Ammon's horn (tissue), 1 donor: ENCODE measurements around the gene GSTT2B.
"Not testable (repeated sequence)": the region's sequence is repeated elsewhere in the genome, so short reads cannot be mapped to it uniquely, and the experiment has no call there.

ENCODE experiments used
- DNase-seq: peaks from one replicate; pipeline ENCODE4 v3.0.0-alpha.2; 2016; ENCODE audit warnings: low spot score

GSTT2B gene

DNA sequence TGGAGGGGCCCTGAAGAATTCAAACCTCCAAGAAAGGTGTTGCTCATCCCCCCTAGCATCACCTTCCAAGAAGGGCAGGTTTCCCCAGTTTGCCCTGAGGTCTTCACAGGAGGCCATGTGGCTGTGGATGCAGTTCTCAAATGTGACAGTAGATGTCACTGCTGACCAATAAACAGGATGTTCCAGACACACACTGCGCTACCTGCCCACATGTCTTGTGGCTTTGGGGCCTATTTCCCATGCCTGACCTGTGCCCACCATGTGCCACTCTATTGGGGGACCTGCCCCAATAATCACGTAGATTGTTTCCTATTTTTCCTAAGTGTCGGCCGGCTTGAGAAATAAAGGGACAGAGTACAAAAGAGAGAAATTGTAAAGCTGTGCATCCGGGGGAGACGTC, 23.4 kb upstream of the GSTT2B start:
- no peak for DNase-seq

DNA sequence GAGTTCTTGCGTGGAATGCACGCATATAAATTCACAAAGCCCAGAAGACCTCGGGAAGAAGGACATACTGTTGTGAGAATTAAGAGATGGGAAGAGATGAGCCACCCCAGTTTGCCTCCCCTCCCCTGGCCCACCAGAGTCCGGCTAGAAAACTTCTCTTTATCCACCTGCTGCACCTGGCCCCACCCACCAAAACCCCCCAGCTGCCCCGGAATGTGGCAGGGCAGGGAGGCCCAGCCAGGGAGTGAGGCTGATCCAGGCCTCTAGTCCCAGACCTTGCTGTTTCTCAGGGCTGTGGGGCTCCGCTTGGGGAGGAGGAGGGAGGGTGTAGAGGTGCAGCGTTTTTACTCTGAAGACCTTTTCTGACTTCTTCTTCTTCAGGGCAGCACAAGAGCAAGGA, 19.6 kb upstream of the GSTT2B start:
- not testable (repeated sequence) for DNase-seq

GRCh38 chr22:23979557-23980240, 18.7 kb upstream of the GSTT2B start, which contains the start of gene GSTT2:
GSTT2 (plus strand) TSS chr22:23980134.
- not testable (repeated sequence) for DNase-seq

GRCh38 chr22:23977304-23977703, 16.3 kb upstream of the GSTT2B start:
- DNase-seq, result not testable (repeated sequence)

DNA sequence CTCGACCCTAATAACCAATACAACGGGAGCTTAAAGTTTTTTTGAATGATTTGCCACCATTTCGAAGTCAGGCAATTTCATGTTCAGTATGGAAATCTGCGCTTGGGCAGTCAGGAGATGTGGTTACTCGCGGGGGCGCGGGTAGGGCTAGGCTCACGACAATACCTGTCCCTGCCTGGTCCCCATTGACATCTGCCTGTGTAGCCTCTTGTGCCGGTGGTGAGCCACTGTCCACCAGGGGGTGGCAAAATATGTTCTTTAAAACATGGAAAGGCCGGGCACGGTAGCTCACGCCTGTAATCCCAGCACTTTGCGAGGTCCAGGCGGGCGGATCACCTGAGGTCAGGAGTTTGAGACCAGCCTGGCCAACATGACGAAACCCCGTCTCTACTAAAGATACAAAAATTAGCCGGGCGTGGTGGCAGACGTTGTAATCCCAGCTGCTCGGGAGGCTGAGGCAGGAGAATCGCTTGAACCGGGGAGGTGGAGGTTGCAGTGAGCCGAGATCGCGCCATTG, 13.9 kb upstream of the GSTT2B start:
- not testable (repeated sequence) for DNase-seq

DNA sequence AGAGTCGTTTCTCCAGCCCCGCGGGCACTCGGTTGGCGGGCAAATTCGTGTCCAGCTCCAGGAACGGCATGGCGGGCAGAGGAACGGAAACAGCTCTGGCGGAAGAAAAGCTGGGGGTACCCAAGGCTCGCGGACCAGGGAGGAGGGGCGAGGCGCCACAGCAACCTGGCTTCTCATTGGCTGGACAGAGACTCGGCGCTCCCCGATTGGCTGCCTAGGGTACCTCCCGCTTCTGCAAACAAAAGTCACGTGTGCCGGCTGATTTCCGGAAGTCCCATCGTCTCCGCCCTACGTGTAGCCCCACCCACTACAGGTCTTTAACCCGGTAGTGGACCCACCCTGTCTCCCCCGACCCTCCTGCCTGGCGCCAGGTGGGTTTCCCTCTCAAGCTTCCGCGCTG, 13.3 kb upstream of the GSTT2B start, which contains the start of gene DDT:
TSS of gene DDT (minus strand) at position 97 of the 400 bp plus-strand sequence. CDS start at position 70, 27 bp downstream.
- DNase-seq, result not testable (repeated sequence)

- not testable (repeated sequence) for DNase-seq
Observed at GRCh38 chr22:23971927-23972326, 10.9 kb upstream of the GSTT2B start.

GRCh38 chr22:23970816-23971486, 10.0 kb upstream of the GSTT2B start:
- DNase-seq, result no peak

GRCh38 chr22:23970201-23970641, 9.2 kb upstream of the GSTT2B start:
- no peak for DNase-seq

DNA sequence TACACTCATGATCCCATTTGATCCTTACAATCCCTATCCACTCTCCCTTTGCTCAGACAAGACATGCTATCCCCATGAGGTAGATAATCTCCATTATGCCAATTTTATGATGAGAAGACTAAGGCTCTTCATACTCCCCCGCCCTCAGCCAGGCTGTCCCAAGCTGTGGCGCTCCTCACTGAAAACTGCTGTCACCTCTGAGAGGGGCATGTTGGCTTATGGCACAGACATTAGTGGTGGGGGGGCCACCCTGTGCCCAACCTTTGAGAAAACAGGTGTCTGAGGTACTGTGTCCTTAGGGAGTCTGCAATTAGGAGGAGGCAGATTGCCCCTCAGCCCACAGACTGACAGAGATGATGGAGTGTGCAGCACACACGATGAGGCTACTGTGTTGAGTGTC, 8.1 kb upstream of the GSTT2B start:
- DNase-seq, result no peak

DNA sequence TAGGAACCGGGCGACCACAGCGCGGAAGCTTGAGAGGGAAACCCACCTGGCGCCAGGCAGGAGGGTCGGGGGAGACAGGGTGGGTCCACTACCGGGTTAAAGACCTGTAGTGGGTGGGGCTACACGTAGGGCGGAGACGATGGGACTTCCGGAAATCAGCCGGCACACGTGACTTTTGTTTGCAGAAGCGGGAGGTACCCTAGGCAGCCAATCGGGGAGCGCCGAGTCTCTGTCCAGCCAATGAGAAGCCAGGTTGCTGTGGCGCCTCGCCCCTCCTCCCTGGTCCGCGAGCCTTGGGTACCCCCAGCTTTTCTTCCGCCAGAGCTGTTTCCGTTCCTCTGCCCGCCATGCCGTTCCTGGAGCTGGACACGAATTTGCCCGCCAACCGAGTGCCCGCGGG, 5.6 kb upstream of the GSTT2B start, which contains the start of gene DDTL:
TSS of gene DDTL (plus strand) at position 321 of the 400 bp plus-strand sequence. CDS start at position 348, 27 bp downstream.
- not testable (repeated sequence) for DNase-seq

DNA sequence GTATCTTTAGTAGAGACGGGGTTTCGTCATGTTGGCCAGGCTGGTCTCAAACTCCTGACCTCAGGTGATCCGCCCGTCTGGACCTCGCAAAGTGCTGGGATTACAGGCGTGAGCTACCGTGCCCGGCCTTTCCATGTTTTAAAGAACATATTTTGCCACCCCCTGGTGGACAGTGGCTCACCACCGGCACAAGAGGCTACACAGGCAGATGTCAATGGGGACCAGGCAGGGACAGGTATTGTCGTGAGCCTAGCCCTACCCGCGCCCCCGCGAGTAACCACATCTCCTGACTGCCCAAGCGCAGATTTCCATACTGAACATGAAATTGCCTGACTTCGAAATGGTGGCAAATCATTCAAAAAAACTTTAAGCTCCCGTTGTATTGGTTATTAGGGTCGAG, 5.1 kb upstream of the GSTT2B start:
- not testable (repeated sequence) for DNase-seq

DNA sequence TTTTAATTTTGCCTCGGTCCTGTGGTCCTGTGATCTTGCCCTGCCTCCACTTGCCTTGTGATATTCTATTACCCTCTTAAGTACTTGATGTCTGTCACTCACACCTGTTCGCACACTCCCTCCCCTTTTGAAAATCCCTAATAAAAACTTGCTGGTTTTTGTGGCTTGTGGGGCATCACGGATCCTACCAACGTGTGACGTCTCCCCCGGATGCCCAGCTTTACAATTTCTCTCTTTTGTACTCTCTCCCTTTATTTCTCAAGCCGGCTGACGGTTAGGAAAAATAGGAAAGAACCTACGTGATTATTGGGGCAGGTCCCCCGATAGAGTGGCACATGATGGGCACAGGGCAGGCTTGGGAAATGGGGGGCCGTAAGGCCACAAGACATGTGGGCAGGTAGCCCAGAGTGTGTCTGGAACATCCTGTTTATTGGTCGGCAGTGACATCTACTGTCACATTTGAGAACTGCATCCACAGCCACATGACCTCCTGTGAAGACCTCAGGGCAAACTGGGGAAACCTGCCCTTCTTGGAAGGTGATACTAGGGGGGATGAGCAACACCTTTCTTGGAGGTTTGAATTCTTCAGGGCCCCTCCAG, 4.6 kb downstream of the GSTT2B start:
- DNase-seq, result peak; percentile 91

DNA sequence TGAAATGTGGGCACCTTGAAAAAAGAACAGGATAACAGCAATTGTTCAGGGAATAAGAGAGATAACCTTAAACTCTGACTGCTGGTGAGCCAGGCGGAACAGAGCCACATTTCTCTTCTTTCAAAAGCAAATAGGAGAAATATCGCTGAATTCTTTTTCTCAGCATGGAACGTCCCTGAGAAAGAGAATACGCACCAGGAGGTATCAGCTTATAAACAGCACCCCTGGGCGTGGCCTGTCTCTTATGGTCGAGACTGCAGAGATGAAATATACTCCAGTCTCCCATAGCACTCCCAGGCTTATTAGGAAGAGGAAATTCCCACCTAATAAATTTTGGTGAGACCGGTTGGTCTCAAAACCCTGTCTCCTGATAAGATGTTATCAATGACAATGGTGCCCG, 5.1 kb downstream of the GSTT2B start:
- DNase-seq, result not testable (repeated sequence)

- not testable (repeated sequence) for DNase-seq
Observed at GRCh38 chr22:23954991-23955305, 6.0 kb downstream of the GSTT2B start.

DNA sequence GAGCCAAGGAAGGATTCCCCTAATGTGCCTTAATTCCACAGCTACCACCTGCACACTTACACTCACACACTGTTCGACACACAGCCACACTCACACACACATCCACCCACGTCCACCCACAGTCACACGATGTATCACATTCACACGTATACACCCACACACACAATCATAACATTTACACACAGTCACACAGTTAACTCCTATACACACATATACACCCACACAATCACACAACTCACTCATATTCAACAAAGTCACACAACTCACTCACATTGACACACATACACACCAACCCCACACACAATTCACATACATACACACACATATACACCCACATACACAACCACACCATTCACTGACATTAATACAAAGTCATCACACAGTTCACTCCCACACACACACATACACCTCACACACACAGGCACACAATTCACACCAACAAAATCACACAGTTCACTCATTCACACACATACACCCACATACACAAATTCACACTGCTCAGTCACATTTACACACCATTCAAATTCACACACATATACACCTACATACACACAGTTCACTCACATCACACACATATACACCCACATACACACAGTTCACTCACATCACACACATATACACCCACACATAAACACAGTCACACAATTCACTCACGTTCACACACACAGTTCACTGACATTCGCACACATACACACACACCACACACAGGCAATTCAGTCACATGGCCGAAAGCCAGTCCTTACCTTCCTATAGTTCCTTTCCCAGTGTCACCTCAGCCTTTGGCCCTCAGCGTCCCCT, 6.6 kb downstream of the GSTT2B start:
- DNase-seq, result not testable (repeated sequence)

GRCh38 chr22:23953485-23953884, 7.5 kb downstream of the GSTT2B start:
- not testable (repeated sequence) for DNase-seq

- DNase-seq, result not testable (repeated sequence)
Observed at GRCh38 chr22:23952794-23953405, 8.1 kb downstream of the GSTT2B start.

DNA sequence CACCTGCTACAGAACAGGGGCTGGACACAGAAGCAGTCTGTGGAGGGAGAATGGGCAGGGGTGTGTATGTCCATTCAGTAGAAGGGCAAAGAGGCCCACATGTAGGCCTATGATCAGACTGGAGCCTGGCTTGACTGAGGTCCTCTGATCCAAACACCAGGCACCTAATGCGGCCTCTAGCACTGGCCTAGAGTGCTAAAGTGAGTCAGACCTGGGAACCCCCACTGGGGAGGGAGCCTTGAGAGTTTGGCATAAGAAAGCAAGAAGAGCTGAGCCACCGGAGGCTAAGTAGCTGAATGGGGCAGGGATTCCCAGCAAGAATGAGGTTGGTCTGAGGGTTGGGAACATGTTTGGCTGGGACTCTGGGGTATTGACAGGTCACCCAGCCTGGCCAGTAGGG, 9.6 kb downstream of the GSTT2B start:
- not testable (repeated sequence) for DNase-seq

DNA sequence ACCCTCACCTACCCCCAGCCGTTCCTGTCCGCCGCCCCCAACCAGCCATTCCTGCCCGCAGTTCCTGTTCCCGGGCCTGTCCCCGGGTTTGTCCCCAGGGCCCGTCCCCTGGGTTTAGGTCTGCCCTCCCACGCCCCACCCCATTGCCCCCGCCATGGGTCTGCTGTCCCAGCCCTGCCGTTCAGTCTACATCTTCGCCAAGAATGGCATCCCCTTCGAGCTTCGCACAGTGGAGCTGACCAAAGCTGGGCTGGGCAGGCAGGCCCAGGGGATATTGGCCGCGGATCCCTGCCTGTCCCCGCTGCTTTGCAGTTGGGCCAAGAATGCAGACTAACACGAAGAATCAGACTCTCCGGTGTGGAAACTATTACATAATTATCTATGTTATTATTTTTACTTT, 11.2 kb downstream of the GSTT2B start:
- DNase-seq, result not testable (repeated sequence)

DNA sequence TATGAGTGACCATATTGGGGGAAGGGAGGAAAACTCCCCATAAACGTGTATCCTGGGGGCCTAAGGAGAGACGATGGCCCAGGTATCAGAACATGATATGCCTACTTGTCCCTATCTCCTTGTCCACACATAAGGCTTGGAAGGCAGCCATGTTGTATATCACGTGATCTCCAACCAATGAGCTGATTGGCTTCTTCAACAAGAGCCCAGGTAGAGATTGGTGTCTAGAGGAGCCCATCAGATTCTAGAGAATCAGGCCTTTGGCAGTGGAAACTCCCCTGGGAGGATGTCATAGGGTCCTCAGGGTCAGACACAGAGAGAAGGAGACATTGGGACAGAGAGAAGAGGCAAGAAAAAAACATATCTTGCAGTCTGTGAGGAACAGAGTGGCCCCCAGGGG, 13.6 kb downstream of the GSTT2B start:
- not testable (repeated sequence) for DNase-seq
